HL-60 (cell line): ENCODE results near the gene MELK.

ENCODE experiments used
- CTCF ChIP-seq: IDR thresholded peaks from one replicate; pipeline ENCODE4 v1.5.1; 2011; ENCODE audit warnings: low read length, control low read depth, inconsistent platforms; ENCODE audit not compliant: insufficient read depth
- GABPA ChIP-seq: IDR thresholded peaks from 2 replicates; pipeline ENCODE4 v1.6.1; 2012; ENCODE audit warnings: low read depth
- POLR2AphosphoS5 ChIP-seq: IDR thresholded peaks from 2 replicates; pipeline ENCODE4 v1.6.1; 2012; ENCODE audit warnings: low read depth
- REST ChIP-seq: IDR thresholded peaks from 2 replicates; pipeline ENCODE4 v1.6.1; 2012; ENCODE audit warnings: low read depth; ENCODE audit not compliant: insufficient replicate concordance
- SPI1 ChIP-seq: IDR thresholded peaks from 2 replicates; pipeline ENCODE4 v1.6.1; 2012; ENCODE audit warnings: low read depth, mild to moderate bottlenecking, borderline replicate concordance

- no peak for TF ChIP-seq CTCF
- no peak for TF ChIP-seq POLR2AphosphoS5
- TF ChIP-seq REST: no peak
- no peak for TF ChIP-seq GABPA
- no peak for TF ChIP-seq SPI1
Observed at GRCh38 chr9:36659500-36659899, 86.8 kb downstream of the MELK start.
